Upper lobe of left lung (tissue), 6 donors: ENCODE data around the gene CALML5. TPM values are rescaled to one million over a fixed set of nuclear protein-coding genes. Genes with fewer than 3 reads are reported as not detected.

Experiments
- ATAC-seq, 2 donors: fragments of 200-7000 bp; cut with Tn5 transposase; one replicate each; pipeline ENCODE4 v1.9.1; 2022; ENCODE audit warnings: mild to moderate bottlenecking in 2 of 2, moderate library complexity in 2 of 2; ENCODE audit not compliant: low FRiP score in 2 of 2
- DNase-seq, 2 donors: peaks; one replicate each; pipeline ENCODE4 v3.0.0-alpha.2; 2019 to 2020
- H3K27ac ChIP-seq, 4 donors: fragments of 200-600 bp; sonication (generic); one replicate each; pipeline ENCODE4 v1.5.1; 2016 to 2019
- H3K27me3 ChIP-seq, 4 donors: fragments of 200-600 bp; sonication (generic); one replicate each; pipeline ENCODE4 v1.5.1; 2017 to 2019
- H3K36me3 ChIP-seq, 4 donors: fragments of 200-600 bp; sonication (generic); one replicate each; pipeline ENCODE4 v1.5.1; 2016 to 2019
- H3K4me1 ChIP-seq, 4 donors: fragments of 200-600 bp; sonication (generic); one replicate each; pipeline ENCODE4 v1.5.1; 2018 to 2019
- H3K4me3 ChIP-seq, 4 donors: fragments of 200-600 bp; sonication (generic); one replicate each; pipeline ENCODE4 v1.5.1; 2017 to 2019; ENCODE audit warnings: mild to moderate bottlenecking in 2 of 4, moderate library complexity in 1 of 4
- H3K9me3 ChIP-seq, 4 donors: fragments of 200-600 bp; sonication (generic); one replicate each; pipeline ENCODE4 v1.5.1; 2018 to 2019
- EP300 ChIP-seq, 4 donors: sonication (generic); formaldehyde crosslinking; IDR thresholded peaks; one replicate each; pipeline ENCODE4 v1.5.1; 2017; ENCODE audit warnings: antibody characterized with exemption in 4 of 4, control low read depth in 2 of 4
- POLR2A ChIP-seq, 4 donors: fragments of 450-650 bp; IDR thresholded peaks; one replicate each; pipeline ENCODE4 v1.5.1; 2016 to 2017; ENCODE audit warnings: antibody characterized with exemption in 4 of 4, mild to moderate bottlenecking in 2 of 4
- POLR2AphosphoS5 ChIP-seq, 2 donors: sonication (generic); formaldehyde crosslinking; IDR thresholded peaks; one replicate each; pipeline ENCODE4 v1.5.1; 2017; ENCODE audit warnings: antibody characterized with exemption in 2 of 2
- WGBS, 2 donors: methylation state at CpG; one replicate each; pipeline ENCODE4 v1.1.5; 2017 to 2018; 5-methylcytosine and 5-hydroxymethylcytosine counted together
- total RNA-seq, 6 donors: library from RNA; depleted of rRNA in 4 of 6; stranded (reverse); fragments of >200 nt in 4 of 6; gene quantifications; one replicate each; pipeline versions ENCODE4 v1.1.0 to v1.2.1, GENCODE V29; 2016 to 2021
- TF ChIP-seq, protein P1 (sequence below), 6 experiments: fragments of 450-650 bp in 4 of 6; fragments of 200-600 bp in 2 of 6; sonication (generic) in 2 of 6; IDR thresholded peaks; one replicate each; pipeline ENCODE4 v1.5.1; 2016 to 2019; ENCODE audit warnings: antibody characterized with exemption in 6 of 6
- donor health status: DM: no; HTN: no; CAD: no; lungs with moderate emphysema.
- donor health status: DM: no; HTN: yes; CAD: no; lungs with severe emphysema.

CALML5 gene
- total RNA-seq, 6 donors from 2014 or later, result not detected

DNA sequence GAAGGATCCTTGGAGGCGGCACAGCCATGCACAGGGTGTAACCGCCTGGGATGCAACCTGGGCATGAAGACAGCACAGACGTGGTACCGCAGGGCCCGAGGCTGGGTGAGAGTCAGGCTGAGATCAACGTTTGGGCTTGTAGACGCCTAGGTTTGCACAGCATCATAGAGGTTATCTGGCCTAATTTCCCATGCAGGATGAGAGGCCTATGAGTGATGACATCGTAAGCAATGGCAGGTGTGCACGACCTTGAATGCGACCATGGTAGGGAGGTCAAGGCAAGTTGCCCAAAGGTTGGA, 32.9 kb upstream of the CALML5 start:
- H3K4me1 ChIP-seq, result peaks cover 0 to 8% (median 3%) of the 10 kb centered on the region in 4 donors
- H3K9me3 ChIP-seq, result no peaks in the 10 kb centered on the region
- 94 to 100% methylated on average over 4 to 10 of the region's 10 CpGs for WGBS, 2 donors
- no peak for TF ChIP-seq POLR2AphosphoS5 (IDR thresholded peaks at IDR 0.05)
- no peak for TF ChIP-seq EP300 (IDR thresholded peaks at IDR 0.05)
- TF ChIP-seq POLR2A (IDR thresholded peaks at IDR 0.05), result no peak
- TF ChIP-seq, protein P1, sequence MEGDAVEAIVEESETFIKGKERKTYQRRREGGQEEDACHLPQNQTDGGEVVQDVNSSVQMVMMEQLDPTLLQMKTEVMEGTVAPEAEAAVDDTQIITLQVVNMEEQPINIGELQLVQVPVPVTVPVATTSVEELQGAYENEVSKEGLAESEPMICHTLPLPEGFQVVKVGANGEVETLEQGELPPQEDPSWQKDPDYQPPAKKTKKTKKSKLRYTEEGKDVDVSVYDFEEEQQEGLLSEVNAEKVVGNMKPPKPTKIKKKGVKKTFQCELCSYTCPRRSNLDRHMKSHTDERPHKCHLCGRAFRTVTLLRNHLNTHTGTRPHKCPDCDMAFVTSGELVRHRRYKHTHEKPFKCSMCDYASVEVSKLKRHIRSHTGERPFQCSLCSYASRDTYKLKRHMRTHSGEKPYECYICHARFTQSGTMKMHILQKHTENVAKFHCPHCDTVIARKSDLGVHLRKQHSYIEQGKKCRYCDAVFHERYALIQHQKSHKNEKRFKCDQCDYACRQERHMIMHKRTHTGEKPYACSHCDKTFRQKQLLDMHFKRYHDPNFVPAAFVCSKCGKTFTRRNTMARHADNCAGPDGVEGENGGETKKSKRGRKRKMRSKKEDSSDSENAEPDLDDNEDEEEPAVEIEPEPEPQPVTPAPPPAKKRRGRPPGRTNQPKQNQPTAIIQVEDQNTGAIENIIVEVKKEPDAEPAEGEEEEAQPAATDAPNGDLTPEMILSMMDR (IDR thresholded peaks at IDR 0.05), result no peak
- H3K36me3 ChIP-seq, result no peaks in the 10 kb centered on the region
- H3K27ac ChIP-seq, result no peak overlapping the region
- H3K27me3 ChIP-seq, result no peaks in the 10 kb centered on the region
- DNase-seq (no peak), ATAC-seq (no peak)
- no peak overlapping the region for H3K4me3 ChIP-seq

DNA sequence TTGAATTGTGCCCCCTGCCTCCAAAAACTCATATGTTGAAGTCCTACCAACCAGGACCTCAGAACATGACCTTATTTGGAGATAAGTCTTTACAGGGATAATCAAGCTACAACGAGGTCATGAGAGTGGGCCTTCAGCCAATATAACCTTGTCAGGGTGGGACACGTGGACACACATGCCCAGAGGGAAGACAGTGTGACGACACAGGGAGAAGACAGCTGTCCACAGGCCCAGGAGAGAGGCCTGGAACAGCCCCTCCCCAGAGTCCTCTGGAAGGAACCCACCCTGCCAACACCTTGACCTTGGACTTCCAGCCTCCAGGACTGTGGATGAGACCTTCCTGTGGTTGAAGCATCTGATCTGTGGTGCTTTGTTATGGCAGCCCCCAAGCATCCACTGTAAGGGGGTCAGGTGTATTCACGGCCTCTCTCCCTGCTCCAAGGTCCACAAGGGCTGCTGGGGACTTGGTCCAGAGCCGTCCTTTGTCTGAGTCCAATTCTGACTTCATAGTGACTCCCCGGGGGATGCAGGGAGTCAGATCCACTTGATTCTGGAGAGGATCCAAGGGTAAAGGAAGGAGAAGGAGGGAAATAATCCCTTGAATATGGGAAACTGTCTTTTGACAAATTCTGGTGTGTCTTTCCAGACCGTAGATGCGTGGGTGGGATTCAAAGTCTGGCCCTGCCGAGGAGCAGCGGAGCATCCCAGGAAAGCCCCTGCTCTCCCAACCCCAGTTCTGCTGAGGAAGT, 32.4 kb upstream of the CALML5 start:
- Histone ChIP-seq H3K4me3 (no peak overlapping the region), H3K27ac (no peak overlapping the region), H3K4me1 (peaks cover 0 to 8% (median 3%) of the 10 kb centered on the region in 4 donors), H3K27me3 (no peaks in the 10 kb centered on the region), H3K36me3 (no peaks in the 10 kb centered on the region), H3K9me3 (no peaks in the 10 kb centered on the region)
- DNase-seq (no peak), ATAC-seq (no peak)
- TF ChIP-seq POLR2AphosphoS5 (IDR thresholded peaks at IDR 0.05), result no peak
- TF ChIP-seq EP300 (IDR thresholded peaks at IDR 0.05), result no peak
- 81 to 84% methylated on average over 4 to 10 of the region's 10 CpGs for WGBS, 2 donors

DNA sequence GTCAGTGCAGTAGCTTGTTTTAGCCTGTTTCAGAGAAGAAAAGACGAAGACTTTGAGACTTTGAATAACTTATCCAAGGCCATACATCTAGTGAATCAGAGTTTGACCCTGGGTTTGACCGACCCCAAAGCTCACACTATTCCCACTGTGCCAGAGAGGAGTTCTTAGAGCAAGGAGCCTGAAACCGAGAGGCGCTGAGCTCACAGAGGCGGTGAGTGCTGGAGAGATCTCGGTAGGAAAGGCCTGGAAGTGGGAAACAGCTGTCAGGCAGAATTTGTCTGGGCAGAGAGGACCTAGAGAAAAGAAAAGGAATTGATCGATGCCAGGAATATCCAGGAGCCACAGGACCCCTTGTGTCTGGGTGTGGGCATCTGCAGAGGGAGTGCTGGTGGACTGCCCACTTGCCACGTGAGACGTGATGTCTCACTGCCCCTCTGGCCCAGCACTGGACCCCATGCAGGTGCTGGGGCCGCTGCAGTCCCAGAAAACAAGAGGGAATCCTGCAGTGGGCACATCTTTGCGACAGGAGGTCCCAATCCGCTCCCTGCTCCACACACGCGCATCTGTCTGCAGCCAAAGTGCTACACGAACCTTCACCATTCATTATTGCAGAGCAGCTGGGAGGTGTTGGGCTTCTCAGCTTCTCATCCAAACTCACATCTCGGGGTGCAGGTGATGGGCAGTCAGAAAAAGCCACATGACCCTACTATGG, 31.6 kb upstream of the CALML5 start:
- H3K9me3 ChIP-seq, result no peaks in the 10 kb centered on the region
- DNase-seq (no peak), ATAC-seq (no peak)
- H3K4me3 ChIP-seq, result no peak overlapping the region
- no peak for TF ChIP-seq POLR2A (IDR thresholded peaks at IDR 0.05)
- TF ChIP-seq, protein P1 (IDR thresholded peaks at IDR 0.05), result no peak
- TF ChIP-seq EP300 (IDR thresholded peaks at IDR 0.05), result no peak
- TF ChIP-seq POLR2AphosphoS5 (IDR thresholded peaks at IDR 0.05), result no peak
- no peaks in the 10 kb centered on the region for H3K36me3 ChIP-seq
- WGBS, 2 donors, result 87 to 97% methylated on average over 16 of the region's 16 CpGs
- peaks cover 0 to 8% (median 3%) of the 10 kb centered on the region in 4 donors for H3K4me1 ChIP-seq
- no peak overlapping the region for H3K27ac ChIP-seq
- no peaks in the 10 kb centered on the region for H3K27me3 ChIP-seq

DNA sequence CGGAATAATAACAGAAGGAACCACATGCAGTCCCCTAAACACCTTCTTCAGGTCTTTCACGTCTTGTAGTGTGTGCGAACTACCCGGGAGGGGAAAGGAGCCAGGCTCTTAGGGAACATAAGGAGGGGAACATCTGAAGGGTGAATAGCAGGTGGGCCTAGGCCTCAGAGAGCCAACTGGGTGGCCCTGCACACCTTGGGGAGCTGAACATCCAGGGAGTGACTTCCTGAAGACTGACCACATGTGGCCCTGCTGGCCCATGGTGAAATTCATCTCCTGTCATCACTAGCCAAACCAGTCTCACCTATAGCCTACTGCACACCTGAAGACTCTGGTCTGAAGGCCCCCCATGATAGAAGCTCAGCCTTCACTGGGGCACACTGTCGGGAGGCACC, 31.0 kb upstream of the CALML5 start:
- TF ChIP-seq POLR2A (IDR thresholded peaks at IDR 0.05), result no peak
- TF ChIP-seq, protein P1 (IDR thresholded peaks at IDR 0.05), result no peak
- TF ChIP-seq EP300 (IDR thresholded peaks at IDR 0.05), result no peak
- no peak for TF ChIP-seq POLR2AphosphoS5 (IDR thresholded peaks at IDR 0.05)
- ATAC-seq (no peak), DNase-seq (peak in 1 of 2 donors; percentile 6)
- Histone ChIP-seq H3K4me3 (no peak overlapping the region), H3K27me3 (no peaks in the 10 kb centered on the region), H3K4me1 (peaks cover 0 to 8% (median 3%) of the 10 kb centered on the region in 4 donors), H3K9me3 (no peaks in the 10 kb centered on the region), H3K36me3 (no peaks in the 10 kb centered on the region), H3K27ac (no peak overlapping the region)
- 92 to 96% methylated on average over 5 of the region's 5 CpGs for WGBS, 2 donors

DNA sequence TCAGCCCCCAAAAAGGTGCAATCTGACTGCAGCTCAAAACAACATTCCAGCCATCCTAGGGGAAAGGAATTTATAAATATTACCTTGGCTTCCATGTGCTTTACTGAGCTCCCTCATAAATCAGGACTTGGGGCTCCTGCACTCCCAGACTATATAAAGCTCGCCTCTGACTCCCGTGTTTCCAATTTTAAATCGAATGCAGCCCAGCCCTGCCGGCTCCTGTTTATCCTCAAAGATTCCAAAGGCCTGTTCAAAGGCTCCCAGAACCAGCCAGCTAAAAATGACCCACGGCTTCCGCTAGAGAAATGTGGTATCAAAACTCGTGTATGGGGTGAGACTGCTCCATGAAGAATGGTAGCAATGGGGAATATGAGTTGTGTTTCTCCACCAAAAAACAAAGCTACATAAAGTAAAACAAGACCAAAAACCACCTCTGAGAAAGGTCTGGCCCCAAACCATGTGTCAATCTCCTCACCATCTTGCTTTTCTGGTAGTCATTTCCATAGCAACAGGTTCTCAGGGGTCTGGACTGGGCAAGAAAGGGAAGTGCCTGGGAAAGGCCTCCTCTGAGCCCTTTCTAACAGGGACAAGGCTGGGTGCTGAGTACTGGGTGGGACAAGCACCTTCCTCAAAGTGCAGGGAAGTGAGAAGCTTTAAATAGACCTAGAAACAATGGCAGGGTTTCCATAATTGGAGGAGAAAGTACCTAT, 30.5 kb upstream of the CALML5 start:
- ATAC-seq (no peak), DNase-seq (peak in 1 of 2 donors; percentile 12)
- no peak overlapping the region for H3K27ac ChIP-seq
- H3K27me3 ChIP-seq, result no peaks in the 10 kb centered on the region
- H3K4me1 ChIP-seq, result peaks cover 0 to 5% (median 1%) of the 10 kb centered on the region in 4 donors
- H3K9me3 ChIP-seq, result no peaks in the 10 kb centered on the region
- 87 to 93% methylated on average over 7 of the region's 7 CpGs for WGBS, 2 donors
- H3K36me3 ChIP-seq, result no peaks in the 10 kb centered on the region
- H3K4me3 ChIP-seq, result no peak overlapping the region
- TF ChIP-seq POLR2A (IDR thresholded peaks at IDR 0.05) (no peak), POLR2AphosphoS5 (IDR thresholded peaks at IDR 0.05) (no peak), EP300 (IDR thresholded peaks at IDR 0.05) (no peak)
- TF ChIP-seq, protein P1 (IDR thresholded peaks at IDR 0.05), result no peak
